IPS DF 6.9 (cell line): ENCODE results near the gene LRP1.

ENCODE experiments used
- DNase-seq: peaks from one replicate; pipeline ENCODE4 v3.0.0-alpha.2; 2013; ENCODE audit warnings: low read depth, low spot score
- H3K27ac ChIP-seq: one replicate; pipeline ENCODE4 v1.5.1; 2013; ENCODE audit warnings: low read length, control low read depth
- H3K27me3 ChIP-seq: 2 replicates; pipeline ENCODE4 v1.6.1; 2013; ENCODE audit warnings: mild to moderate bottlenecking, low read length; ENCODE audit not compliant: control insufficient read depth, insufficient read depth
- H3K36me3 ChIP-seq: 2 replicates; pipeline ENCODE4 v1.6.1; 2013; ENCODE audit warnings: low read length; ENCODE audit not compliant: control insufficient read depth, insufficient read depth
- H3K4me1 ChIP-seq: 2 replicates; pipeline ENCODE4 v1.6.1; 2013; ENCODE audit warnings: low read length; ENCODE audit not compliant: control insufficient read depth, insufficient read depth
- H3K4me3 ChIP-seq: 2 replicates; pipeline ENCODE4 v1.5.1; 2013; ENCODE audit warnings: mild to moderate bottlenecking, low read length
- H3K9me3 ChIP-seq: 2 replicates; pipeline ENCODE4 v1.6.1; 2013; ENCODE audit warnings: low read length, inconsistent platforms; ENCODE audit not compliant: control insufficient read depth, insufficient read depth
- WGBS: extraction: QIAGEN DNeasy Blood & Tissue Kit; methylation state at CpG from one replicate; pipeline ENCODE4 v1.1.7; 2013; ENCODE audit warnings: mixed read lengths, missing lambda C conversion rate; ENCODE audit not compliant: insufficient read length, insufficient coverage; 5-methylcytosine and 5-hydroxymethylcytosine counted together

The LRP1 gene

GRCh38 chr12:57247041-57247440, 118.8 kb downstream of the LRP1 start:
- H3K9me3 ChIP-seq, result no peaks in the 10 kb centered on the region
- WGBS, result no CpG with 5 or more reads among the region's 1 CpG
- H3K27ac ChIP-seq, result no peak overlapping the region
- H3K4me3 ChIP-seq, result no peak overlapping the region
- peaks cover 14% of the 10 kb centered on the region for H3K4me1 ChIP-seq
- peaks cover 3% of the 10 kb centered on the region for H3K27me3 ChIP-seq
- no peaks in the 10 kb centered on the region for H3K36me3 ChIP-seq
- DNase-seq, result no peak

GRCh38 chr12:57248934-57249742, 120.9 kb downstream of the LRP1 start:
- H3K27ac ChIP-seq, result no peak overlapping the region
- no peaks in the 10 kb centered on the region for H3K36me3 ChIP-seq
- H3K4me3 ChIP-seq, result no peak overlapping the region
- peaks cover 9% of the 10 kb centered on the region for H3K4me1 ChIP-seq
- no peak for DNase-seq
- no CpG with 5 or more reads among the region's 7 CpGs for WGBS
- H3K9me3 ChIP-seq, result no peaks in the 10 kb centered on the region
- H3K27me3 ChIP-seq, result no peaks in the 10 kb centered on the region

- H3K9me3 ChIP-seq, result no peaks in the 10 kb centered on the region
- no peaks in the 10 kb centered on the region for H3K27me3 ChIP-seq
- H3K4me1 ChIP-seq, result peaks cover 8% of the 10 kb centered on the region
- no peak overlapping the region for H3K27ac ChIP-seq
- no peaks in the 10 kb centered on the region; the same call in 1 of the 2 replicates for H3K36me3 ChIP-seq
- H3K4me3 ChIP-seq, result no peak overlapping the region
- WGBS, result 100% methylated on average over 2 of the region's 3 CpGs
- DNase-seq, result no peak
Measured at GRCh38 chr12:57250541-57250940, 122.3 kb downstream of the LRP1 start.

- WGBS, result no CpG with 5 or more reads among the region's 7 CpGs
- Histone ChIP-seq H3K9me3 (no peaks in the 10 kb centered on the region), H3K27me3 (no peaks in the 10 kb centered on the region), H3K4me3 (no peak within 1 kb of the TSS), H3K27ac (no peak within 1 kb of the TSS), H3K36me3 (no peaks in the 10 kb centered on the region; the same call in 1 of the 2 replicates), H3K4me1 (peaks cover 8% of the 10 kb centered on the region)
- no peak for DNase-seq
Measured at GRCh38 chr12:57250956-57251355, 122.7 kb downstream of the LRP1 start, which contains the start of gene STAC3. STAC3 (minus strand) TSS chr12:57251187; CDS start chr12:57249636, 1,551 bp downstream.

- no peak overlapping the region for H3K27ac ChIP-seq
Measured at GRCh38 chr12:57254506-57255280, 126.4 kb downstream of the LRP1 start.

GRCh38 chr12:57255916-57256315, 127.6 kb downstream of the LRP1 start:
- peaks cover 3% of the 10 kb centered on the region; the same call in 1 of the 2 replicates for H3K36me3 ChIP-seq
- H3K27me3 ChIP-seq, result no peaks in the 10 kb centered on the region
- WGBS, result no CpG with 5 or more reads among the region's 6 CpGs
- peaks cover 1% of the 10 kb centered on the region; the same call in 1 of the 2 replicates for H3K4me1 ChIP-seq
- no peak overlapping the region for H3K4me3 ChIP-seq
- H3K9me3 ChIP-seq, result no peaks in the 10 kb centered on the region
- no peak overlapping the region for H3K27ac ChIP-seq
- DNase-seq, result no peak

More at GRCh38 chr12:57254506-57255280, 126.4 kb downstream of the LRP1 start:
- no peak overlapping the region for H3K4me3 ChIP-seq
- DNase-seq, result no peak
- H3K27me3 ChIP-seq, result no peaks in the 10 kb centered on the region
- H3K4me1 ChIP-seq, result peaks cover 4% of the 10 kb centered on the region; the same call in 1 of the 2 replicates
- H3K36me3 ChIP-seq, result peaks cover 3% of the 10 kb centered on the region; the same call in 1 of the 2 replicates
- H3K9me3 ChIP-seq, result no peaks in the 10 kb centered on the region
- WGBS, result no CpG with 5 or more reads among the region's 14 CpGs

- WGBS, result no CpG with 5 or more reads among the region's 6 CpGs
- Histone ChIP-seq H3K27ac (no peak overlapping the region), H3K9me3 (no peaks in the 10 kb centered on the region), H3K4me1 (no peaks in the 10 kb centered on the region), H3K4me3 (no peak overlapping the region), H3K27me3 (no peaks in the 10 kb centered on the region), H3K36me3 (peaks cover 3% of the 10 kb centered on the region; the same call in 1 of the 2 replicates)
- DNase-seq, result no peak
Measured at GRCh38 chr12:57258977-57259970, 131.0 kb downstream of the LRP1 start.

GRCh38 chr12:57260366-57260765, 132.1 kb downstream of the LRP1 start:
- Histone ChIP-seq H3K4me1 (no peaks in the 10 kb centered on the region), H3K4me3 (no peak overlapping the region), H3K36me3 (peaks cover 3% of the 10 kb centered on the region; the same call in 1 of the 2 replicates), H3K27ac (no peak overlapping the region), H3K9me3 (no peaks in the 10 kb centered on the region), H3K27me3 (no peaks in the 10 kb centered on the region)
- no peak for DNase-seq
- no CpG with 5 or more reads among the region's 4 CpGs for WGBS

- WGBS, result no CpG with 5 or more reads among the region's 2 CpGs
Measured at GRCh38 chr12:57261428-57261865, 133.2 kb downstream of the LRP1 start.

More at GRCh38 chr12:57261428-57261865, 133.2 kb downstream of the LRP1 start:
- H3K4me1 ChIP-seq, result no peaks in the 10 kb centered on the region
- no peak overlapping the region for H3K4me3 ChIP-seq
- H3K27ac ChIP-seq, result no peak overlapping the region
- H3K9me3 ChIP-seq, result no peaks in the 10 kb centered on the region
- no peak for DNase-seq
- H3K36me3 ChIP-seq, result 0 out of 2 replicates have a peak, but pooled peaks cover 3% of the 10 kb centered on the region
- no peaks in the 10 kb centered on the region for H3K27me3 ChIP-seq
